Measurements from ENCODE around the gene NDUFAF3.
"Not testable (repeated sequence)": the region's sequence is repeated elsewhere in the genome, so short reads cannot be mapped to it uniquely, and the experiment has no call there.

Gene NDUFAF3

GRCh38 chr3:49001155-49001554 is 20.8 kb upstream of the NDUFAF3 start:
- no peak for FAIRE-seq

- FAIRE-seq: no peak
These were observed 17.3 kb upstream of the NDUFAF3 start for GRCh38 chr3:49004352-49005302.

- no peak for FAIRE-seq
These were observed 16.6 kb upstream of the NDUFAF3 start for GRCh38 chr3:49005303-49005680.

- FAIRE-seq: no peak
These were observed 15.9 kb upstream of the NDUFAF3 start for GRCh38 chr3:49005998-49006397.

GRCh38 chr3:49006408-49007067 is 15.4 kb upstream of the NDUFAF3 start:
- FAIRE-seq: no peak

- FAIRE-seq: no peak
These were observed 14.7 kb upstream of the NDUFAF3 start, which contains the start of gene WDR6 for GRCh38 chr3:49007068-49007770. Gene WDR6 (plus strand): TSS chr3:49007391. CDS start chr3:49007432, 41 bp downstream.

GRCh38 chr3:49007771-49008528 is 14.0 kb upstream of the NDUFAF3 start:
- no peak for FAIRE-seq

GRCh38 chr3:49008627-49009026 is 13.3 kb upstream of the NDUFAF3 start:
- not testable (repeated sequence) for FAIRE-seq

GRCh38 chr3:49009396-49009795 is 12.5 kb upstream of the NDUFAF3 start:
- no peak for FAIRE-seq

GRCh38 chr3:49012441-49013017 is 9.4 kb upstream of the NDUFAF3 start:
- no peak for FAIRE-seq

- no peak for FAIRE-seq
These were observed 8.7 kb upstream of the NDUFAF3 start for GRCh38 chr3:49013113-49013737.

GRCh38 chr3:49013738-49014660 is 7.9 kb upstream of the NDUFAF3 start:
- no peak for FAIRE-seq

GRCh38 chr3:49015072-49015471 is 6.8 kb upstream of the NDUFAF3 start:
- FAIRE-seq: no peak

- FAIRE-seq: no peak
These were observed 6.2 kb upstream of the NDUFAF3 start for GRCh38 chr3:49015765-49016164.

- FAIRE-seq: no peak
These were observed 5.3 kb upstream of the NDUFAF3 start for GRCh38 chr3:49016414-49017228.

- FAIRE-seq: no peak
These were observed 4.5 kb upstream of the NDUFAF3 start for GRCh38 chr3:49017229-49017970.

- no peak for FAIRE-seq
These were observed 3.8 kb upstream of the NDUFAF3 start, which contains the start of gene DALRD3 for GRCh38 chr3:49017971-49018706. Gene DALRD3 (minus strand): TSS chr3:49018580. CDS start chr3:49018564, 16 bp downstream.

GRCh38 chr3:49018707-49019006 is 3.3 kb upstream of the NDUFAF3 start:
- no peak for FAIRE-seq
